ENCODE data around the gene TTC24.
"Not testable (repeated sequence)": the region's sequence is repeated elsewhere in the genome, so short reads cannot be mapped to it uniquely, and the experiment has no call there.

Gene TTC24

DNA sequence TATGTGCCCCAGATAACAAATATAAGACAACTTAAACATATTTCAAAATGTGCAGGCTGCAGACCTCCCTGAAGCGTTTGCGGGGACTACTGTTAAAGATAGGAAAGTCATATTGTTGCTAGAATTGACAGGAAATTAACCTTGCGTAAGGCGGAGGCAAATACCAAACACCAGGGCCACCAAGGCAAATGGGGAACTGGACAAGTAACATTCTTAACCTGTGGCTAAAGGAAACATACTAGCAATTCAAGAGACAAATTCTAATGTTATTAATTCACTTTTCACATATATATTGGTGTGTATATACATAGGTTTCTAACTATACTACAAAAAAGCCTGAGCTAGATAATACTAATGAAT lies 46.5 kb downstream of the TTC24 start:
- H3K4me1 ChIP-seq (ENCODE audit: control insufficient read depth, insufficient read depth, low read length), result peaks cover 3% of the 10 kb centered on the region
- H3K4me3 ChIP-seq (ENCODE audit: low read depth, low read length), result 0 out of 2 replicates have a peak overlapping the region, but pooled peaks have one; percentile 74
- H3K9me3 ChIP-seq (ENCODE audit: control insufficient read depth, insufficient read depth, low read length), result no peaks in the 10 kb centered on the region
- H3K27me3 ChIP-seq (ENCODE audit: control insufficient read depth, insufficient read depth, low read length), result peaks cover 56% of the 10 kb centered on the region
- H3K27ac ChIP-seq (ENCODE audit: low read depth, low read length), result no peak overlapping the region
- H3K36me3 ChIP-seq (ENCODE audit: control insufficient read depth, insufficient read depth, low read length), result no peaks in the 10 kb centered on the region
- H3K9ac ChIP-seq (ENCODE audit: low read depth, low read length), result no peak overlapping the region

DNA sequence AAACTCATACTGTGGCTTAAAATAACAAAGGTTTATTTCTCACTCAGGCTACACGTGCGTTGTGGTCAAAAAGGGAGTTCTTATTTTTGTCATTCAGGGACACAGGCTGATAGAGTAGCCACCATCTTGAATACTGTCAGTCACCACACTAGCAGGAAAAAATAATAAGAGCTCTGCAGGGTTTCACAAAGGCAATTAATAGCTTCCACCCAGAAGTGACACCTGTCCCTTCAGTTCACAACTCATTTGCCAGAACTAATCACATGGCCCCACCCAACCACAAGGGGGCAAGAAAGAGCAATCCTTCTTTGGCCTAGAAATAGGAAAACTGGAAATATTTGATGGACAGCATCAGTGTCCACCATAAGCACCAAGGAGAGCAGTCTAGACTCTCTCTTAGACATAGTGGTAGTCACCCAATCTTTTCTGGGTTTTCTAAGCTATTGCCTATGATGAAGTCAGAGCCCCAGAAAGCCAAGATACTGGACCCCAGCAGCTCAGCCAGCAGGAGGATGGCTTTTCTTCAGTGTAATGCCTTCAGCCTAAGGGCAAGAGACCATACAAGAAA lies 47.9 kb downstream of the TTC24 start:
- H3K27ac ChIP-seq (ENCODE audit: low read depth, low read length), result no peak overlapping the region
- no peak overlapping the region for H3K9ac ChIP-seq (ENCODE audit: low read depth, low read length)
- H3K4me3 ChIP-seq (ENCODE audit: low read depth, low read length), result no peak overlapping the region
- H3K4me1 ChIP-seq (ENCODE audit: control insufficient read depth, insufficient read depth, low read length), result peaks cover 3% of the 10 kb centered on the region
- no peaks in the 10 kb centered on the region for H3K36me3 ChIP-seq (ENCODE audit: control insufficient read depth, insufficient read depth, low read length)
- H3K9me3 ChIP-seq (ENCODE audit: control insufficient read depth, insufficient read depth, low read length), result no peaks in the 10 kb centered on the region
- peaks cover 45% of the 10 kb centered on the region for H3K27me3 ChIP-seq (ENCODE audit: control insufficient read depth, insufficient read depth, low read length)

DNA sequence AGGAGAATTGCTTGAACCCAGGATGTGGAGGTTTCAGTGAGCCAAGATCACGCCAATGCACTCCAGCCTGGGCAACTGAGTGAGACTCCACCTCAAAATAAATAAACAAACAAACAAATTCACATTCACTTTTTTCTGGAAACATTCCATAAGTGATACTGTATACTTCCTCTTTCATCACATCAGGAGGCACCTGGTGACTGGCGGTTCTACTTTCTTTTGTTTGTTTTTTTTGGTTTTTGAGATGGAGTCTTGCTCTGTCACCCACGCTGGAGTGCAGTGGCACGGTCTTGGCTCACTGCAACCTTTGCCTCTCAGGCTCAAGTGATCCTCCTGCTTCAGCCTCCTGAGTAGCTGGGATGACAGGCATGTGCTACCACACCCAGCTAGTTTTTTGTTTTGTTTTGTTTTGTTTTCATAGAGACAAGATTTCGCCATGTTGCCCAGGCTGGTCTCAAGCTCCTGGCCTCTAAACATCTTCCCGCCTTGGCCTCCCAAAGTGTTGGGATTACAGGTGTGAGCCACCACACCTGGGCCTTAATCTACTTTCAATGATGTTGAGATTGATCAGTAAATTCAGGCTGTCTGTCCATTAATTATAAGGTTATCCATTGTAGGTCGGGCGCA lies 50.4 kb downstream of the TTC24 start:
- Histone ChIP-seq H3K4me3 (ENCODE audit: low read depth, low read length) (no peak overlapping the region), H3K9me3 (ENCODE audit: control insufficient read depth, insufficient read depth, low read length) (no peaks in the 10 kb centered on the region), H3K9ac (ENCODE audit: low read depth, low read length) (no peak overlapping the region), H3K27ac (ENCODE audit: low read depth, low read length) (no peak overlapping the region), H3K27me3 (ENCODE audit: control insufficient read depth, insufficient read depth, low read length) (peaks cover 22% of the 10 kb centered on the region), H3K36me3 (ENCODE audit: control insufficient read depth, insufficient read depth, low read length) (no peaks in the 10 kb centered on the region), H3K4me1 (ENCODE audit: control insufficient read depth, insufficient read depth, low read length) (peaks cover 3% of the 10 kb centered on the region)

DNA sequence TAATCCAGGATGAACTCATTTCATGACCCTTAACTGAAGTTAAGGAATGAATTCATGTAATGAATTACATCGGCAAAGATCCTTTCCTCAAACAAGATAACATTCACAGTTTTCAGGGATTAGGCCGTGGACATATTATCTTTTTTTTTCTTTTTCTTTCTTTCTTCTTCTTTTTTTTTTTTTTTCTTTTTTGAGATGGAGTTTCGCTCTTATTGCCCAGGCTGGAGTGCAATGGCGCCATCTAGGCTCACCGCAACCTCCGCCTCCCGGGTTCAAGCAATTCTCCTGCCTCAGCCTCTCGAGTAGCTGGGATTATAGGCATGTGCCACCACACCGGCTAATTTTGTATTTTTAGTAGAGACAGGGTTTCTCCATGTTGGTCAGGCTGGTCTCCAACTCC lies 51.6 kb downstream of the TTC24 start:
- peaks cover 10% of the 10 kb centered on the region for H3K27me3 ChIP-seq (ENCODE audit: control insufficient read depth, insufficient read depth, low read length)
- not testable (repeated sequence) for H3K4me1 ChIP-seq (ENCODE audit: control insufficient read depth, insufficient read depth, low read length); H3K4me3 ChIP-seq (ENCODE audit: low read depth, low read length); H3K9me3 ChIP-seq (ENCODE audit: control insufficient read depth, insufficient read depth, low read length); H3K9ac ChIP-seq (ENCODE audit: low read depth, low read length); H3K27ac ChIP-seq (ENCODE audit: low read depth, low read length); H3K36me3 ChIP-seq (ENCODE audit: control insufficient read depth, insufficient read depth, low read length)

DNA sequence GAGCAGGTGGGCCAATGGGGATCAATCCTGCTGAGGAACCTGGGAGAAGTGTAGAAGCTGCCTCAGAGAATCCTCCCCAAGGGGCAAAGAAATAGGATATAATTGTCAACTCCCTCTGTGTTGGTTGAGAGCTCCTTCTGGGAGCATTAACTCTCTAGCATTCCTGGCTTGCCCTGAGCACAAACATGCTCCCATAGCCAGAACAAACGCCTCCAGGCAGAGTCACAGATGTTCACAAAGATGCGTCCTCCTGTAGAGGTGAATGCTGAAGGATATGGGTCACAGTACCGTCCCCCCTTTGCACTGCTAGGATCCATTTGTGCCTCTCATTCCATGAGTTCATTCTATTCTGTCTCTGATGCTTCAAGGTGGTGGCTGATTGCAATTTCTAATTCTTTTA lies 52.8 kb downstream of the TTC24 start:
- peaks cover 4% of the 10 kb centered on the region; the same call in 1 of the 2 replicates for H3K27me3 ChIP-seq (ENCODE audit: control insufficient read depth, insufficient read depth, low read length)
- no peak overlapping the region for H3K27ac ChIP-seq (ENCODE audit: low read depth, low read length)
- no peaks in the 10 kb centered on the region for H3K9me3 ChIP-seq (ENCODE audit: control insufficient read depth, insufficient read depth, low read length)
- no peak overlapping the region for H3K4me3 ChIP-seq (ENCODE audit: low read depth, low read length)
- no peak overlapping the region for H3K9ac ChIP-seq (ENCODE audit: low read depth, low read length)
- H3K36me3 ChIP-seq (ENCODE audit: control insufficient read depth, insufficient read depth, low read length), result no peaks in the 10 kb centered on the region
- H3K4me1 ChIP-seq (ENCODE audit: control insufficient read depth, insufficient read depth, low read length), result no peaks in the 10 kb centered on the region
